Smooth muscle cell of the coronary artery (primary cell): ENCODE data around the gene RTTN. TPM values are rescaled to one million over a fixed set of nuclear protein-coding genes. Genes with fewer than 3 reads are reported as not detected.

Source experiments
- total RNA-seq: library from RNA; depleted of rRNA; stranded (reverse); fragments of >200 nt; gene quantifications from 2 replicates; pipeline ENCODE4 v1.2.3, GENCODE V29; 2014; ENCODE audit warnings: low replicate concordance

The RTTN gene, protein sequence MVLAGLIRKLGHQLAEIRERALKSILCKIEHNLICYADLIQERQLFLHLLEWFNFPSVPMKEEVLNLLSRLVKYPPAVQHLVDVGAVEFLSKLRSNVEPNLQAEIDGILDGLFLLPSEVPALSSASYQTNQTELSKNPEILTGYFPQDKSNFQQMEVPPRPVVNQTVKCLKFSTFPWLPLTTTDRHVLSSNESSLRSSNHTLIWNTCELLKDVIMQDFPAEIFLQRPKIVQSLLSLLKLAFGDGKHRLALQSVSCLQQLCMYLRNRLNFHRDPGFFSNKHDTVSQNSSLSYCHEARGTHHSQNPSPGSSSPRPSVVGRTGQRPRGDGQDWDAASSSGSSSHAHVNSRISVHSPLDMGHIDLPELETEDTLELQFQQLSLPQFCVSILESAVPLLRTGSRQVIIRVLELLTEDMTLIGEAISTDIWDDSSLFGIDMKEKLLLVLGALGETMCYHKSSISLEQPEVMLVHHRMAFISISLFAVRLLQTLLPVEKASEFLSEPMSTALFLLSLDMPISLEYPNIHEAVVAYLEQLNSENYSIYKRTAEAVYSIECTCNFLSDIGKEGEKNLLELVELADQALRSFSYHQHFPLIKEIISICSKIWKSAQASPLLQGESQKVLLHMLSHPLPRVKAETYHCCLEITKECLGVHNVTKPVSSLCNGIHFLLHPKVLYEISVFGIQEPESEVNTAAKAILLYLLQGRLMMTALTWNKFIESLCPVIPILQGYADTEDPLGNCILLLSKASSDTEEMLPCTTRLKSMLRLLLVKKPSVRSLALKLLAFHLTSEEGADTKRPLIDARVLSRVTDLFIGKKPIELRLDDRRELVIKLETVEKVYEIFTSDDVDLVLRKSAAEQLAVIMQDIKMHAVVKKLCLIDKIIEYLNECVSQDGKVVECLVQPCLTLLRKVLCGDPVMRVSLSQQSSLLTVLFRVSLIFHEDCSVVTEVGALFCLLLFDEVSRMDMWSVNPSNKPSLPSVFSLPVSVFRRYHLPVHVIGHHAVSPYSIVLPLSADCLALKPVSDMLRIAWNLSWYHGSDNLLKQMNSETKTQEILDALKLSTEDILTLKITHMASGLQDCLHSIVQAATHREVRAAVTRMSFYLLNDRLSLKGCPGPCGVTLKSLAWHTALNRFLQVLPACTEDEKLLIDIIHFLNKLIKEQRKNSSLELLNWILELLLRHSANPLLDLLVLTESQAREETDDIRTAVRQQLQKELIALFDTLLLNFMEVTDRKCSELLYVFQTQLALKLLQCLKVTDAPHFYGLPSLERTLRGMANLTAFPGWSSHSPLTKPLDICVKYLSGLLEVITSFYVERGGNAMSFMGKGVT (N-terminal part only)
- 9.5 and 10.2 TPM in 2 replicates for total RNA-seq

DNA sequence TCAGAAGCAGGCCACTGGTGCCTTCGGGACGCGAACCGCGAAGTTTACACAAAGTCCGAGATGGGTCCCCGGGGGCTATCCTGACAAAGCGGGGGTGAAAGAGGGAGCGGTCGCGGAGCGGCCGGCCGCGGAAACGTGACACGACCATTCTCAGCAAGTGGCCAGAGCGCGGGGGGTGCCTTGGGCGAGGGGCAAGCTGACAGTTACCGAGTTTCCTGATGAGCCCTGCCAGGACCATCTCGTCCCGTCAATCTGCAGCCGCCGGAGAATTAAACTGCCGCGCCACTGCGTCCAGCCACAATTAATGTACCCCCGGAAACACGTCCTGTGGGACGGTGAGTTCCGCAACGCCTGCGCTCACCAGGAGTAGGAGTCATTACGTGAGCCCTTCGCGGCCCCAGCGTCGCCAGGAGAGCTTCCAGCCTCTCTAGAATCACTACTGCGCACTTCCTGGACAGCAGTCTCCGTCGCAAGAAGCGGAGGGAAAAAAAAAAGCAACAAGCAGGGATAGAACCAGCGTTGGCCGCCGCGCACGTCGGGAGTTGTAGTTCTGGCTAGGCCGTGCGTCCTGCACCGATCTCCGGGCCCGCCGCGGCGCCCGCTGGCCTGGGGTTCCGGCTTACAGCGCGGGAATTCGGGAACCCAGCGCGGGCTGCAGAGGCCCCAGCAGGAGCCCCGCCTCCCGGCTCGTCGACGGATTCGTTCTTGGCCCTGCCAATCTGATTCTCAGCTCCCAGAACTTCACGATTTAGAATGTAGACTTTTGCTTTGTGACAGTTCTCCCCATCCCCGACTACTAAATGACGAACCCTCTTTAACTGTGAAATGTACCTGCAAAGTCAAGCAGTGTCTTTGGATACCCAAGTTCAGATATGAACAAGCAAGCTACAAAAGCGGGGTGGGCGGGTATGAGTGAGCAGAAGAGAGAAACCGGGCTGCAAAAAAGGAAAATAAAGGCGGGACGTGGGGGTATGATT lies at the start of gene RTTN:
RTTN (minus strand) TSS at position 267 of the 977 bp plus-strand sequence; CDS start at position 238, 29 bp downstream.

Other genes starting within 250 kb of the RTTN start
- gene SOCS6, start 83.4 kb upstream of the RTTN start, total RNA-seq = 18.5 and 37.2 TPM in 2 replicates